HEK293 (cell line): ENCODE measurements around the gene EHMT1.

Source experiments
- AEBP2 ChIP-seq: fragments of 450-650 bp; formaldehyde crosslinking; IDR thresholded peaks from 2 replicates; pipeline ENCODE4 v1.5.1; 2016; ENCODE audit warnings: missing biosample characterization, missing genetic modification characterization, borderline replicate concordance
- PRDM2 ChIP-seq: fragments of 450-650 bp; formaldehyde crosslinking; IDR thresholded peaks from 2 replicates; pipeline ENCODE4 v1.5.1; 2016; ENCODE audit warnings: missing biosample characterization, missing genetic modification characterization, borderline replicate concordance
- WT1 ChIP-seq: fragments of 450-650 bp; formaldehyde crosslinking; IDR thresholded peaks from 2 replicates; pipeline ENCODE4 v1.5.1; 2016; ENCODE audit warnings: missing biosample characterization, missing genetic modification characterization
- ZBTB11 ChIP-seq: fragments of 450-650 bp; formaldehyde crosslinking; conservative IDR thresholded peaks from 2 replicates; pipeline ENCODE4 v1.5.1; 2016; ENCODE audit warnings: low read depth, missing biosample characterization, missing genetic modification characterization
- ZIC2 ChIP-seq: fragments of 450-650 bp; formaldehyde crosslinking; IDR thresholded peaks from 2 replicates; pipeline ENCODE4 v1.5.1; 2016; ENCODE audit warnings: missing biosample characterization, missing genetic modification characterization
- ZNF10 ChIP-seq: fragments of 450-650 bp; formaldehyde crosslinking; IDR thresholded peaks from 2 replicates; pipeline ENCODE4 v1.5.1; 2017; ENCODE audit warnings: missing biosample characterization, missing genetic modification characterization
- ZNF175 ChIP-seq: fragments of 450-650 bp; formaldehyde crosslinking; IDR thresholded peaks from 2 replicates; pipeline ENCODE4 v1.5.1; 2016; ENCODE audit warnings: missing biosample characterization, missing genetic modification characterization
- ZNF280D ChIP-seq: fragments of 450-650 bp; formaldehyde crosslinking; IDR thresholded peaks from 2 replicates; pipeline ENCODE4 v1.5.1; 2016; ENCODE audit warnings: missing biosample characterization, missing genetic modification characterization
- ZNF501 ChIP-seq: fragments of 450-650 bp; formaldehyde crosslinking; IDR thresholded peaks from 2 replicates; pipeline ENCODE4 v1.5.1; 2016; ENCODE audit warnings: missing biosample characterization, missing genetic modification characterization
- ZNF548 ChIP-seq: fragments of 450-650 bp; formaldehyde crosslinking; IDR thresholded peaks from 2 replicates; pipeline ENCODE4 v1.5.1; 2016; ENCODE audit warnings: missing biosample characterization, missing genetic modification characterization
- ZNF561 ChIP-seq: fragments of 450-650 bp; IDR thresholded peaks from 2 replicates; pipeline ENCODE4 v1.5.1; 2018; ENCODE audit warnings: missing biosample characterization, missing genetic modification characterization, borderline replicate concordance
- ZNF623 ChIP-seq: fragments of 450-650 bp; formaldehyde crosslinking; IDR thresholded peaks from 2 replicates; pipeline ENCODE4 v1.5.1; 2016; ENCODE audit warnings: missing biosample characterization, missing genetic modification characterization
- ZNF654 ChIP-seq: fragments of 450-650 bp; formaldehyde crosslinking; IDR thresholded peaks from 2 replicates; pipeline ENCODE4 v1.5.1; 2016; ENCODE audit warnings: low read depth, missing biosample characterization, missing genetic modification characterization
- ZNF660 ChIP-seq: fragments of 450-650 bp; IDR thresholded peaks from 2 replicates; pipeline ENCODE4 v1.5.1; 2018; ENCODE audit warnings: missing biosample characterization, mild to moderate bottlenecking, missing genetic modification characterization
- ZNF664 ChIP-seq: fragments of 450-650 bp; formaldehyde crosslinking; IDR thresholded peaks from 2 replicates; pipeline ENCODE4 v1.5.1; 2016; ENCODE audit warnings: missing biosample characterization, missing genetic modification characterization

EHMT1 gene

GRCh38 chr9:137582286-137582860, 36.4 kb upstream of the EHMT1 start (continued):
- TF ChIP-seq ZBTB11 (tag by site-specific recombination) (no peak), AEBP2 (tag by site-specific recombination) (no peak), ZNF501 (tag by site-specific recombination) (no peak), ZNF623 (no peak), ZNF660 (no peak), ZNF175 (tag by site-specific recombination) (no peak), ZNF548 (tag by site-specific recombination) (no peak), WT1 (no peak), ZIC2 (tag by site-specific recombination) (no peak), ZNF10 (tag by site-specific recombination) (no peak), PRDM2 (tag by site-specific recombination) (no peak), ZNF664 (tag by site-specific recombination) (no peak), ZNF280D (no peak), ZNF561 (0 out of 2 replicates have a peak, but pooled peaks have one; percentile 37), ZNF654 (tag by site-specific recombination) (peak; percentile 83)
